CMK (cell line): ENCODE measurements around the gene ADAMTSL3.
A peak's percentile ranks its signal among the peaks of the same experiment; 100 is the strongest.
"Not testable (repeated sequence)": the region's sequence is repeated elsewhere in the genome, so short reads cannot be mapped to it uniquely, and the experiment has no call there.

Source experiments
- DNase-seq: peaks from one replicate; pipeline ENCODE4 v3.0.0-alpha.2; 2010; ENCODE audit warnings: low read depth

ADAMTSL3 gene

DNA sequence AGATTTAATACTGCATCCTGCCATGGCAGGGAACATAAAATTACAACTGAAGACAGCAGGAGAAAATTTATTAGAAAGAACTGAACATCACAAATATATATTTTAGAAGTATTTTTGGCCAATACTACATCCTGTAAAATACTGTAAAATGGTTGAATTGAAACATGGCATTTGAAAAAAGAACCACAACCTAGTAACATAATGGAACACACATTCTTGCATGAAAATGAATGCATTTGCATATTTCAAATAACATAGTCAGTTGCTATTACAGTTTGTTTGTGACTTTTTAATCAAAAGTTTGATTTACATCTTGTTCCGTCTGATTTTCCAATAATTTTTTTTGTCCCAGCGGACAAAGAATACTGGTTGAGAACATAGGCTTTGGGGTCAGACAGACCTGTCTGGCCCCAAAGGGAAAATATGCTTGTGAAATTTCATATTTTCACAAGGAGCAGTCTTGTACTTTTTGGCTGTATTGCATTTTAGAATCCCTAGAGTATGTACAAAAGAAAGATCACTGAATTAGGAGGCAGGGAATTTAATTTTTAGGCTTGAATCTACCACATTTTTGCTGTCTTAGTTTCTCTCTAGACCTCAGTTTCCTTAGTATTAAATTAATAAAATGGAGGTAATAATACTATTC lies 268.8 kb downstream of the ADAMTSL3 start:
- DNase-seq = no peak

DNA sequence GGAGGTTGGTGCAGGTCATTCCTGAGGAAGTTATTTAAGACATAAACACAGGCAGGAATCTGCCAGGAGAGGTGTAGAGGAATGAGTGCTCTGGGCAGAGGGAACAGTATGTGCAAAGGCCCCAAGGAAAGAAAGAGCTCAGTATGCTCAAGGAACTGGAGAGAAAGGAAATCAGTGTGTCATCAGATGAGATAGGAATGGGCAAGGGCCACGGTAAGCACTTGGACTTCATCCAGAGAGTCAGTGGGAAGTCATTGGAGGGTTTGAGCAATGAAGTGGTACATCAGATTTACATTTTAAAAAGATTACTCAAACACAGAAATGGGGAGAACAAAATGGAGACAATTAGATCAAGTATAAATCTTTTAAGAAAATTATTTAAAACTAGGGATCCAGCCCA lies 272.2 kb downstream of the ADAMTSL3 start:
- DNase-seq = no peak

DNA sequence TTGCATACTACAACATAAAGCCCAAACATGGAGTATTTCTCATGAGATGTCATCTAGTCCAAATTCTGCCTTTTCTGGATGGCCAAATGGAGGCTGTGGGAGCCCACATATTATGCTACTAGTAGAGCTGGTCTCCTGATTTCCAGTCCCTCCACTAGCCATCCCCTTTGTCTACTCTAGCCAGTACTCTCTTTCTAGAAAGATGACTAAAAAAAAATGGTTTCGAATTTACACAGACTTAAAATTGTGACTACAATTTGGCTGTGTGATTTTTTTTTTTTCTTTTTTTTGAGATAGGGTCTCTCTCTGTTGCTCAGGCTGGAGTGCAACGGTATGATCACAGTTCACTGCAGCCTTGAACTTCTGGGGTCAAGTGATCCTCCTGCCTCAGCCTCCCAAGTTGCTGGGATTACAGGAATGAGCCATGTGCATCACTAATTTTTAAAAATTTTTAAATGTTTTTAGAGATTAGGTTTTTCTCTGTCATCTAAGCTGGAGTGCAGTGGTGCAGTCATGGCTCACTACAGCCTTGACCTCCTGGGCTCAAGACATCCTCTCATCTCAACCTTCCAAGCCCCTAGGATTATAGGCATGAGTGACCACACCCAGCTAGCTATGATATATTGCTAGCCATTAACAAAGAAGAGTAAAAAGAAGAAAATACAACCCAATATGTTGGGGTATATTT lies 273.9 kb downstream of the ADAMTSL3 start:
- no peak for DNase-seq

DNA sequence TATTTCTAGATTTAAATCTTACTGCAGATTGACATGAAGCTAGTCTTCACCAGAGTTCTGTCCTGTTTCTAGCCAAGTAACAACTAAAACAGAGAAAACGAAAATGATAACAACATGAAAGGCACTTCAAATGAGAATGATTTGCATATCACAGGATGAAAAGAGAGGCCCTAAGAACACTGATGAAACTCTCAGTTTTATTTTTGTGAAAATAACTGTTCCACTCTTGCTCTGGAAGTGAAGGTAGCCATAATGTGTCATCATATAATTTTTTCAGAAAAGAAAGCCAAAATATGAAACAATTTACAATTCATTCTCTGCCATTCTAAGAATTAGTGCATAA lies 274.4 kb downstream of the ADAMTSL3 start:
- DNase-seq = no peak

DNA sequence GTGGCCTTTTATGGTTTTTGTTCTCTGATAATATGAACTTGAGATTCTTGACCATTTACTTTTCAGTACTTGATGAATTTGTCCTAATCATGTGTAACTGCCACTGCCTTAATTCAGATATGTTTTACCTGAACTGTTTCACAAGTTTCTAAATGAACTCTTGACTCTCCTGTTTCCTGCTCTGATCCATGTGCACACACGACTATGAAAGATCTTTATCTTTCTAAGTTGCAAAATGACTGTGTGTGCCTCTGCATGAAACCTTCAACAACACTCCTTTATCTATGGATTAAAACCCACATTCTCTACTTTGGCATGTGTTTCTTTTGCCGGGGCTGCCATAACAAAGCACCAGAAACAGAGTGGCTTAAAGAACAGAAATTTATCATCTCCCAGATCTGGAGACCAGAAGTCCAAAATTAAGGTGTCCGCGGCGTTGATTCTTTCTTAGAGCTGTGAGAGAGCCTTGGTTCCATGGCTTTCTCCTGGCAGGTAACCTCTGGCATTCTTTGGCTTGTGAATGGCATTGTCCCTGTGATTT lies 275.0 kb downstream of the ADAMTSL3 start:
- DNase-seq = no peak

DNA sequence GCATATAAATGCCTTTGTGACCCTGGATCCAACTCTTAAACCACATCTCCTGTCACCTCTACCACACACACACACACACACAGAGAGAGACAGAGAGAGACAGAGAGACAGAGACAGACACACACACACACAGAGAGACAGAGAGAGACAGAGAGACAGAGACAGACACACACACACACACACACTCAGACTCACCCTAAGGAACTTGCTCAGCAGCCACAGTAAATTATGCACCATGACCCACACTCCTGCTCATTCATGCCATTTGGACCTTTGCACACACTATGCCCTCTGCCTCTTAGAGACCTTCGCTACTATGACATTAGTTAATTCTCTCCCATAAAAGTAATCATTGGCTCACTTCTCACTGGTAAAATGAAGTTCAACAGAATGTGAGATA lies 275.7 kb downstream of the ADAMTSL3 start:
- DNase-seq = no peak

DNA sequence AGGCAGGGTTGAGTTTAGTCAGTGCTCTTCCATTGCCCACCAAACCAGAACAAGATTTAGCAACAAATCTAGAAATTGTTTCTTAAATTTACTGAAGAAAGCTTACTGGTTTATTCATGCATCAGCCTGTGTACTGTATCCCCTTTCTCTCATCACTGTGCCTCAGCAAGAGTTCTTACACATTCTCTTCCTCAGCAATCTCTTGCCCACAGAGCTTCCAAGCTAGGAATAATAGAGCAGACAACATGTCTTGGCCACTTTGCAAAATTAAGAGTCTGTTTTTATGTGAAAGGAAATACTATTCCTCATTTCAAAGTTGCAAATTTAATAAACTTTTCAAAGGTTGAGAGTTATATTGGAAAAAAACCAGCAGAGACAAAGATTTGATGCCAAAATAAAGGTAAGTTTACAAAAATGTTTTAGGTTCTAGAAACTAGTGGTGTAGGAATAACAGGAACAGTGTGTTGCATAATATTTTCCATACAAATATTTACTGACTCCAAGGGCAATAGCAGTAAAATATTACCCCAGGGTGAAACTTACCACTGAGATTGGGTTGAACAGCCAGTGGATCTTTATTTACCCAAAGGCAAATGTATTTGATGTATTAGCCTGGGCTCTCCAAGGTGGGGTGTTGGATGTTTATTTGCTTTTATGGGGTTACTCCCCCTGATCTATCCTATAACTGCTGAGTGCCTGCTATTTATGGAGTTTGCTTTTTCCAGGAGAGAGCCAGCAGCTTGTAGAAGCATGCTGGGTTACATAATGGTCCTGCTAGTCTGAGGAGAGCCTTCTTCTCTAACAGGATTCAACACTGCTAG lies 276.7 kb downstream of the ADAMTSL3 start:
- DNase-seq = no peak

DNA sequence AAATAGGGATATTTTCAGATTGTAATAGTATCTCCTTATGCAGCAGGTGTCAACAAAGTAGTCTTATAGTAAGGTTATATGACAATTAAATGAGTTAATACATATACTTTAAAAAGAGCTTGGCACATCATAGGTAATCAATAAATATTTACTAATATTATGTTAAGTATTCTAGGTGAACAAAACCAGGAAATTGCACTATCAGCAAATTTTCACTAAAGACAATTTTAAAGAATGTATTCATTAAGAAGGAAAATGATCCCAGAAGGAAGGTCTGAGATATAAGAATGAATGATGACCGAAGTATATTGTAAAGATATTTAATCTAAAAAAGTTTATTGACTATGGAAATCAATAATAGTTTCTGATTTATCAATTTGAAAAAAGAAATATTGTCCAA lies 281.9 kb downstream of the ADAMTSL3 start:
- DNase-seq = no peak

DNA sequence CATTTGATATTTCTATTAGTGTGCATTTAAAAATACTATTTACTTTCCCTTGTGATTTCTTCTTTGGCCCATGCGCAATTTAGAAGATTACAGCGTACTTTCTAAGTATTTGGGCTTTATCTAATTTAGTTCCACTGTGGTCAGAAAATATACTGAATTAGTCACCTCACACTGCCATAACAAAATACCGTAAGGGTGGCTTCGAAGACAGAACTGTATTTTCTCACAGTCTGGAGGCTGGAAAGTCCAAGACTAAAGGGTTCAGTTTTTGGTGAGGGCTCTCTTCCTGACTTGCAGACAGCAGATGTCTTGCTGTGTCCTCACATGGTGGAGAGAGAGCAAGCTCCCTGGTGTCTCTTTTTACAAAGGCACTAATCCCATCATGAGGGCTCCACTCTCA lies 286.2 kb downstream of the ADAMTSL3 start:
- DNase-seq = no peak

DNA sequence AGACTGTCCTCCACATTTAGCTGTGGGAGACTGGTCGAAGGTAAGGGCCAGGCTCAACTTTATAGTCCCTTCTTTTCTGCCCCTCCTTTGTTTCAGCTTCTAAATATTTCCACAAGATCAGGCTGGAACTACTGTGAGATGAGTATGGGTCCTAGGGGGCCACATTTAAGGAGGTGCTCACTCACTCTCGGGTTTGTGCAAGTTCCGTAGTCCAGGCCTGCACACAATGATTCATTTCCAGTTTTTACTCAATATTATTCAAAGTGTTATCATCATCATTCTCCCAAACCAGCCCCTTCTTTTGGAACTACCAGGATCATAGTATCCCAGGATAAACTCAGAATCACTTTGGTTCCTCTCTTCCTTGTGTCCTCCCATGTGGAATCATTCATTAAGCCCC lies 289.1 kb downstream of the ADAMTSL3 start:
- DNase-seq = no peak

DNA sequence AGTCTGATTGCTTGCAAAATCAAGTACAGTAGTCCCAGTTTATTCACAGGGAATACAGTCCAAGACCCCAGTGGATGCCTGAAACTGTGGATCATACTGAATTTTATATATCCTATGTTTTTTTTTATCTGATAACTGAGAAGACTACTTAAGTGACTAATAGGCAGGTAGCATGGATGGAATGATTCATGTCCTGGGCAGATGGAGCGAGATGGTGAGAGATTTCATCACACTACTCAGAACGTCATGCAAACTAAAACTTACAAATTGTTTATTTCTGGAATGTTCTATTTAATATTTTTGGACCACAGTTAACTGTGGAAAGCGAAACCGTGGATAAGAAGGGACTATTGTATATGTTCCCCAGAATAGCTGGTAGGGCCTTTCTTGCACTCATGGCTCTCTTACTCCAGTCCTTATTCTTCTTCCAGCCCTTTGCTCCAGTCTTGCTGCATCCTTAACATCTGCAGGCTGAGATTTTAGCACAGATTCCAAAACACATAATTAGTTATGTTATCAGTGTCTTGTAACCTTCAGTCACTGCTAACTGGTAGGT lies 290.0 kb downstream of the ADAMTSL3 start:
- DNase-seq = no peak

DNA sequence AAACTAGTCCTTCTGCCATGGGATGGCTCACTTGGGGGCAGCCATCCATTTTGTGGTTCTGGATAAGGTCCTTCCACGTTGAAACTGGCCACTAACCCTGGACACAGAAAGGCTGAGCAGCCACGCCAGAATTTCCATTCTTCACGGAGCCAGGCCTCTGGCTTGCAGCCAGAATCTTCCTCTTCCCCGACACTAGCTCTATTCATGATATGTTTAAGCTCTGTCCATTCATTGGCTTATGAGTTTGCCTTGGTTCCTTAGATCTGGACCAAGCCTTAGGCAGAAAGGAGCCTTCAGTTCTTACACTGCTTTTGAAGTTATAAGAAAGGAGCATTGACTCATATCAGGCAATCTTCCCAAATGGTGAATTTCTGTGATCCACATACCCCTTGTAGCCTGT lies 293.2 kb downstream of the ADAMTSL3 start:
- no peak for DNase-seq

DNA sequence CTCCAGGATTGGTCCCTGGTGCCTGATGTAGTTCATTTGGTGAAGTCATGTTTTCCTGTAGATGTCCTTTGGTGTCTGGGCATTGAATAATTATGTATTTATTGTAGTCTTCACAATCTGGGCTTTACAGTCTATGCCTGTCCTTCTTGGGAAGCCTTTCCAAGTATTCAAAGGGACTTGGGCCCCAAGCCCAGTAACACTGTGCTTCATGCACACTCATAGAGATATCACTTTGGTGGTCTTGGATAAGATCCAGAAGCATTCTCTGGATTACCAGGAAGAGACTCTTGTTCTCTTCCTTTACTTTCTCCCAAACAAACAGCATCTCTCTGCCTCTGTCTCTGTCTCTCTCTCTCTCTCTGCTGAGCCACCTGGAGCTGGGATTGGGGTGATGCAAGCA lies 300.6 kb downstream of the ADAMTSL3 start:
- DNase-seq = no peak

DNA sequence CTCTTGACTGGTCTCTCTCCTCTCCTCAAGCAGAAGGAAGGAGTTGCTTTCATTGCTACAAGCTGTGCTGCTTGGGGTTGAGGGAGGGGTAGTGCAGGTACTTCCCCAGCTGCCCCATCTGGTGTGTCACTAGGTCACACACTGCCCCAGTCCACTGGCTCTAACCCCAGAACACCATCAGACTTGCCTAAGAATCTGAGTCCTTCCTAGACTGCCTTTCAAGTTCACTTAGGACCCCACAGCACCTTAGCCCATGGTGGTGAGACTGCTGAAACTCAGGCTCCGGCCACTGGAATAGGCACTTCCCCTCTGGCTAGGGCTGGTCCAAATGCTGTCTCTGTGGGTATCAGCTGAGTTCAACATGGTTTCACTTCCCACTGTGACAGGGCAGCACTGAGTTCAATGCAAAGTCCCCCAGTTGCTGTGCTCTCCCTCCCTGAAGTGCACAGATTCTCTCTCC lies 301.9 kb downstream of the ADAMTSL3 start:
- DNase-seq = no peak

DNA sequence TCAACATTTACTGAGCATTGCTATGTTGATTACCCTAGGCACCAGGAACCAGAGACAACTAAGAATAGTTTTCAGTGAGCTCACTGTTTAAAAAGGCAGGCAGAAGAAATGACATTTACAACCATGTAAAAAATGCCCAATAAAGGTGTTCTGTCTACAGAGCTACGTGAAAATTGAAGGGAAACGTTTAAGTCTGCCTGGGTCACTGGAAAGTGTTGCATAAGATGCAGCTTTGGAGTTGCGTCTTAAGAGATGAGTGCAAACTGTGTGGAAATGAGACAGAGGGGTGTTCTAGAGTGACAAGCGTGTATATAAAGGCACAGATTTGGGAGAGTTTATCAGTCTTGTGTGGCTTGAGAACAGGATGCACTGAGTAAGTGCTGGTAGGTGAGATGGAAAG lies 303.0 kb downstream of the ADAMTSL3 start:
- DNase-seq = no peak

DNA sequence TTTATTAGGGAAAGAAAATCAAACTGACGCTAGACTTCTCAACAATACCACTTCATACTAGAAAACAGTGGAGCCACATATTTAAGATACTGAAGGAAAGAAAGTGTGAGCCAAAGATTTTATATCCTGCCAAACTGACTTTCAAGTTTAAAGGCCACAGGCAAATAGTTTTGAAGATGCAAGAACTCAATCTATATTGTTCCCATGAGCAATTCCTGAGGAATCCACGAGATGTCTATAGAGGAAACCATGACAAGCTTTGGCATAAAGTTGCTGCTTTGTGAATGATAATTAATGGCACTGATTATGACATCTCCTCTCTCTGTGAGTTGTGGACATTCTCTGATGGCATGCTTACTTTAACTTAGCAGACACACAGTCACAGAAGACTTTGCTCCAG lies 305.6 kb downstream of the ADAMTSL3 start:
- DNase-seq = no peak

DNA sequence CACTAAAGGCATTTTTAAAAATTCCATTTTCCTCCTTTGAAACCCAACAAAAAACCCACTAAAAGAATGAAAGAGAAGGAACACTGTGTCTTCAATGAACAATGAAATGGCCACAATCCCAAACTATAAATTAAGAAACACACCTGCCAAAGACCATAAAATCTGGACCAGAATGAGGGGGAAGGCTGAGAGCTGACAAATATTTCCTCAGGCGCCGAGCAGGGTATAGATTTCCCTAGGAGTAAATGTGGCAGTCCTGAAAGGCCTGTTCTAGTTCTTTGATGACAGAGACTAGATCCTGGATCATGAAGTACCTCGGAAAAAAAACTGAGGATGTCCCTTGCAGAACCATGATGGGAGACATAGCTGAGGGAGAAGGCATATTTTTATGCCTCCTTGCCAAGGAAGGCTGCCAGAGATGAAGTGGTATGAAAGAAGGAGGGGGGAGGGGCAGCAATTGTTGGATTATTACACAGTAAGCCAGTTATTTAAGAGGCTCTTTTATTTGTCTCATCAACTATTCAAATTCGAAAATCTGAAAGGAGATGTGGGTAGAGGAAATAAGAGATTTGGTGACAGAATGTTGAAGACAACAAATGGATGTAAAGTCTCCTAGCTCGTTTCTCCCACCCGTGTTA lies 306.4 kb downstream of the ADAMTSL3 start:
- DNase-seq = no peak

DNA sequence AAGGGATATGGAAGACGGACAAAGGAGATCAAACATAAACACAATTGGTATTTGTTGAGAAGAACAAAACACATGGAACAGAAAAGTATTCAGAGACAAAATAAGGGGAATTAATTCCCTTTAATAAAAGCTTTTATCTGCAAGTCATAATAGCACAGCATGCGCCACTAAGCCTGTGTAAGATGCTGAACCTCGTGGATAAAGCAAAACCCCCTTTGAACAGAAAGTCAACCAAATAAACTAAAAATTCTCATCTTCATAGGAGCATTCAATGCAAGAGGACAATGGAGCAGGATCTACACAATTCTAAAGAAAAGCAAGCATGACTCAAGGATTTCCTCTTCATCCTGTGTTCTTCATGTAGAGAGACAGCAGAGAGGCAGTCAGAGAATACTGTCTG lies 307.4 kb downstream of the ADAMTSL3 start:
- DNase-seq = no peak

DNA sequence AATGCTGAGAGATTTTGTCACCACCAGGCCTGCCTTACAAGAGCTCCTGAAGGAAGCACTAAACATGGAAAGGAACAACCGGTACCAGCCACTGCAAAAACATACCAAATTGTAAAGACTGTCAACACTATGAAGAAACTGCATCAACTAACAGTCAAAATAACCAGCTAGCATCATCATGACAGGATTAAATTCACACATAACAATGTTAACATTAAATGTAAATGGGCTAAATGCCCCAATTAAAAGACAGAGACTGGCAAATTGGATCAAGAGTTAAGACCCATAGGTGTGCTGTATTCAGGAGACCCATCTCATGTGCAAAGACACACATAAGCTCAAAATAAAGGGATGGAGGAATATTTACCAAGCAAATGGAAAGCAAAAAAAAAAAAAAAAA lies 311.0 kb downstream of the ADAMTSL3 start:
- DNase-seq = not testable (repeated sequence)

DNA sequence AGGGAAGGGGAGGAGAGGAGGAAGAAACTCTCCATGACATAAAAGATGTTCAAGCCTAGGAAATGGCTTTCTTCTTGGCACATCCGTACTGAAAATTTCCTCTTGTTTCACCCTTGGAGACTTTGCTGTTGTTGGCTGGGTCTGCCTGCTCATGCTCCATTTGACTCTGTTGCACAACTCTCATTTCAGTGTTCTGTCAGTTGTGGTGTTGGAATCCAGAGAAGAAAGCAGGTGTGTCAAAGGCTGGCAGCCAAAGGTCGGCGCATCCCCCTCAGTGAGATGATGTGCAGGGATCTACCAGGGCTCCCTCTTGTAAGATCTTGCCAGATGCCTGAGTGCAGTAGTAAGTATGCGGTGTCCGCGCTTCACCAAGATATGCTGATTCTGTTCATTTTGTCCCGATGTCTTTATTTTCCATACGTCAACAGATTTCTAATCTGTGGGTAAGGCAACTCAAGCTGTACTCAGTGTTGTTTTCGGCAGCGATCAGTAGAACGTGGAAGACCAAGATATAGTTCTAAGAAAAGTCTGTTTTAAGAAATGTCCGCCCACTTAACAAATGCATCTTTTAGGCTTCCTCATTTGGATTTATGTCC lies 316.5 kb downstream of the ADAMTSL3 start:
- DNase-seq = no peak

DNA sequence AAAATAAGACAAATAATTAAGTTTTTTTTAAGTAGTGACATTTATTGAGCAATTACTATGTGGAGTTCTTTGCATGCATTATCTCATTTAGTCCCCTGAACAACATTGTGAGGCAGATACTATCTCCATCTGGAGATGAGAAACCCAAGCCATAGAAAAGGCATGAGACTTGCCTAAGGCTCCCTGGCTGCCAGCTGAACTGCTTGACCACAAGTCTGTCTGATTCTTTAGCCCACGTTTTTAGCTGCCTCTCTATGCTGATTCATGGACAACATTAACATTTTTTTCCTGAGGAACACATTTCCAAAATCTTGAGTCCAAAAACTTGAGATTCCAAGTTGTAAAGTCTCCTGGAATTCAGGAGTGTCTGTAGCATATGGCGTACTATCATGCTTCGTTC lies 318.1 kb downstream of the ADAMTSL3 start:
- DNase-seq = no peak

DNA sequence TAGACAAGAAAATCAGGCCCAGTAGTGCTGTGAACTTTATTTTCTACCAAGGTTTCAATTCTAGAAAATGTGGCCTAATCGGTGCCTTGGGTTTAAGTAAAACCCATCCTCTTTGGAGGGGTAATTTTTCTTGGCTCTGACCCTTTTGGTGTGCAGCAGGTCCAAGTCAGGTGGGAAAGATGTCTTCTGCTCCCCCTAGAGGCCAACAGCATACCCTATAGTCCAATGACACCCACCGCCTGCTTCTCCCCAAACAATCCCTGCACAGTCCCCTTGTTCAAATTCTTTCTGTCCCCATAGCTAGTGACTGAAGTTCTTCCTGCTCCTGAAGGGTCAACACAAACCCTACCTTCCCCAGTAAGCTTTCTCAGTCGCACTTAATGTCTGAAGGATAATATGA lies 319.9 kb downstream of the ADAMTSL3 start:
- DNase-seq = peak; percentile 9
